ENCODE measurements around the gene LSAMP.
"Not testable (repeated sequence)": the region's sequence is repeated elsewhere in the genome, so short reads cannot be mapped to it uniquely, and the experiment has no call there.

DNA sequence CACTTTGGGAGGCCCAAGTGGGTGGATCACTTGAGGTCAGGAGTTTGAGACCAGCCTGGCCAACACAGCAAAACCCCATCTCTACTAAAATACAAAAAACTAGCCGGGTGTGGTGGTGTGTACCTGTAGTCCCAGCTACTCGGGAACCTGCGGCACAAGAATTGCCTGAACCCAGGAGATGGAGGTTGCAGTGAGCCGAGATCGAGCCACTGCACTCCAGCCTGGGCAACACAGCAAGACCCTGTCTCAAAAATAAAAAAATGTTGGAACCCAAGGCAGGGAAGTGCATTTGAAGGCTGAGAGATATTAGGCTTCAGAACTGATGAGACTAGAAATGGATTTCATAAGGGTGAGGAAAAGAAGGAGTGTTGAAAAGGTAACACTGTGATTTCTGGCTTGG lies 600.6 kb downstream of the LSAMP start:
- TF ChIP-seq, protein P1, sequence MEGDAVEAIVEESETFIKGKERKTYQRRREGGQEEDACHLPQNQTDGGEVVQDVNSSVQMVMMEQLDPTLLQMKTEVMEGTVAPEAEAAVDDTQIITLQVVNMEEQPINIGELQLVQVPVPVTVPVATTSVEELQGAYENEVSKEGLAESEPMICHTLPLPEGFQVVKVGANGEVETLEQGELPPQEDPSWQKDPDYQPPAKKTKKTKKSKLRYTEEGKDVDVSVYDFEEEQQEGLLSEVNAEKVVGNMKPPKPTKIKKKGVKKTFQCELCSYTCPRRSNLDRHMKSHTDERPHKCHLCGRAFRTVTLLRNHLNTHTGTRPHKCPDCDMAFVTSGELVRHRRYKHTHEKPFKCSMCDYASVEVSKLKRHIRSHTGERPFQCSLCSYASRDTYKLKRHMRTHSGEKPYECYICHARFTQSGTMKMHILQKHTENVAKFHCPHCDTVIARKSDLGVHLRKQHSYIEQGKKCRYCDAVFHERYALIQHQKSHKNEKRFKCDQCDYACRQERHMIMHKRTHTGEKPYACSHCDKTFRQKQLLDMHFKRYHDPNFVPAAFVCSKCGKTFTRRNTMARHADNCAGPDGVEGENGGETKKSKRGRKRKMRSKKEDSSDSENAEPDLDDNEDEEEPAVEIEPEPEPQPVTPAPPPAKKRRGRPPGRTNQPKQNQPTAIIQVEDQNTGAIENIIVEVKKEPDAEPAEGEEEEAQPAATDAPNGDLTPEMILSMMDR (conservative IDR thresholded peaks at IDR 0.05), result not testable (repeated sequence)
- TF ChIP-seq EZH2 (IDR thresholded peaks at IDR 0.05; ENCODE audit: low read depth), result not testable (repeated sequence)

Measured in PC-9 (cell line).